Lung microvascular endothelial cell (primary cell): ENCODE results near the gene CROCC. TPM values are rescaled to one million over a fixed set of nuclear protein-coding genes. Genes with fewer than 3 reads are reported as not detected.

ENCODE experiments used
- DNase-seq, 2 donors: peaks; one replicate each; pipeline versions ENCODE4 v3.0.0 to v3.0.0-alpha.2; 2010; ENCODE audit warnings: low read depth in 2 of 2
- total RNA-seq: library from RNA; depleted of rRNA; stranded (reverse); fragments of >200 nt; gene quantifications from 2 replicates; pipeline ENCODE4 v1.2.1, GENCODE V29; 2014

Gene CROCC
- total RNA-seq, 1 donor from 2014 or later, result 18.3 TPM

- DNase-seq, result no peak
These were observed 46.2 kb downstream of the CROCC start for GRCh38 chr1:16967962-16968361.

- DNase-seq, result no peak
These were observed 46.6 kb downstream of the CROCC start for GRCh38 chr1:16968372-16968771.

- DNase-seq, result no peak
These were observed 47.4 kb downstream of the CROCC start for GRCh38 chr1:16969057-16969611.

- no peak for DNase-seq
These were observed 47.9 kb downstream of the CROCC start for GRCh38 chr1:16969651-16970050.

- DNase-seq, result no peak
These were observed 48.6 kb downstream of the CROCC start for GRCh38 chr1:16970132-16970910.

DNA sequence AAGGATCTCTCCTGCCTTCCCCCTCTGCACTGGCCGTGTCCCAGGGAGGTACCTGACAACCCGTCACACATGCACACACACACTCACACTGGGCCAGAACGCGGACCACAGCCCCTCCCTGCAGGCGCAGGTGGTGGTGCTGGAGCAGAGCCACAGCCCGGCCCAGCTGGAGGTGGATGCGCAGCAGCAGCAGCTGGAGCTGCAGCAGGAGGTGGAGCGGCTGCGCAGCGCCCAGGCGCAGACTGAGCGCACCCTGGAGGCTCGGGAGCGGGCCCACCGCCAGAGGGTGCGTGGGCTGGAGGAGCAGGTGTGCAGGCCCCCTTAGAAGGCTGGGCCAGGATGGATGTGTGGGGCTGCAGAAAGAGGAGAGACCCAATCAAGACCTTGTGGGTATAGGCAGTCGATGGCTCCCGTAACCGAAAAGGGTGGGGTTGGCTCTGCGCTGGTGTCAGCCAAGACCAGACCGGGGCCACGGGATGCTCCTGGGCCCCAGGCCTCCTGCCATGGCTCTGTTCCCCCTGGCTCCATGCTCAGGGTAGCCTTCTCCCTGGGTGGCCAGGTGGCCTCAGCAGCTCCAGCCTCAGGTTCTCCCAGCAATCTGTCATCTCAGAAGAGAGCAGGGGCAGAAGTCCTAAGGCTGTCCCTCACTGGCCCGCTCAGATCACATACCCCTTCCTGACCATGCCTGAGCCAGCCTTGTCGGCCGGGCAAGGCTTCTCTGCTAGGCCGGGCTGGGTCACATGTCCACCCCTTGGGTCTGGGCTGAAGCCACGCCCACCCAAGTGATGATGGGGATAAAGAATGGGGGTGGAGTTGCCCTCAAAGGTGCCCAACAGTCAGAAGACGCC lies 49.8 kb downstream of the CROCC start:
- peak in 1 of 2 donors; percentile 56 for DNase-seq

DNA sequence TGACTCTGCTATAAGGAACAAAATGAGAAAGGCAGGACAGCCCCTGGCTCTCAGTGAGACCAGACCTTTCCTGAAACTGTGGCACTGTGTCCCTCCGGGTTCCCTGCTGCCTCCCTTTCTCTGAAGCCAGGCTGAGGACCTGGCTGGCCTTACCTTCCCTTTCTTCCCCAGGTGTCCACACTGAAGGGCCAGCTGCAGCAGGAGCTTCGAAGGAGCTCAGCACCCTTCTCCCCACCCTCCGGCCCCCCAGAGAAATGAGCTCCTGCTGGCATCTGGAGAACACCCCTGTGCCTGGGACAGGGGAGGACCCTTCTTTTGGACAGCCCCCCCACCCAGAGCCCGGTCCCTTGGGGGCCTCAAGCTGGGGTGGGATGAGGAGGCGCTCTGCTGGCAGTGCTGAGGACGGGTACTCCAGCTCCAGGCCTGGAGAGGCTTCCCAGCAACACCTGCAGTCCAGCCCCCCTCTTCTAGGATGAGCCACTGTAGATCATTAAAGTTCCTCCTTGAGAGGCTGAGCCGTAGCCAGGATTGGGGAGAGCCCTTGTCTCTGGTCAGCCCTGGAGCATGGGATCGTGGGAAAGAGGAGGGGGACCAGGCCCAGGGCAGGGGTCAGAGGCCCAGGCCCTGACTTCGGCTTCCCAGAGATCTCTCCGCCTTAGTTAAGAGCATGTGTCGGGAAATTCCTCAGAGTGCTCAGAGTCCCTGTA lies 50.6 kb downstream of the CROCC start:
- DNase-seq, result no peak

- no peak for DNase-seq
These were observed 51.5 kb downstream of the CROCC start for GRCh38 chr1:16973215-16973614.

- DNase-seq, result no peak
These were observed 53.5 kb downstream of the CROCC start for GRCh38 chr1:16975211-16975610.

DNA sequence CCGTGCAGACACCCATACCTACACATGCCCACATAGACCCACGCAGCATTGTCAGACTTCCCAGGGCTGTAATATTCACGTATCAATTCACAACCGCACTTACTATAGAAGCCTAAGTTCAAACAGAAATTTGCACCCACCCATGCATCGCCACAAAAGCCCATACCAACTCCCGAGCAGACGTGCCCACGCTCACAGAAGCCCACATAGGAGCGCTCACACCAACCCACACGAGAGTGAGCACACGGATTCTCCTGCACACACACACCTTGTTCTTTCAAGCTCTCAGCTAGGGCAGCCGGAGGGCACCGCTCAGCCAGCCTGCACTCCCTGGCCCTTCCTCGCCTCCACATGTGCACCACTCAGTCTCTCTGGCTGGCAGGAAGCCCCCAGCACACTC lies 54.1 kb downstream of the CROCC start:
- no peak for DNase-seq

DNA sequence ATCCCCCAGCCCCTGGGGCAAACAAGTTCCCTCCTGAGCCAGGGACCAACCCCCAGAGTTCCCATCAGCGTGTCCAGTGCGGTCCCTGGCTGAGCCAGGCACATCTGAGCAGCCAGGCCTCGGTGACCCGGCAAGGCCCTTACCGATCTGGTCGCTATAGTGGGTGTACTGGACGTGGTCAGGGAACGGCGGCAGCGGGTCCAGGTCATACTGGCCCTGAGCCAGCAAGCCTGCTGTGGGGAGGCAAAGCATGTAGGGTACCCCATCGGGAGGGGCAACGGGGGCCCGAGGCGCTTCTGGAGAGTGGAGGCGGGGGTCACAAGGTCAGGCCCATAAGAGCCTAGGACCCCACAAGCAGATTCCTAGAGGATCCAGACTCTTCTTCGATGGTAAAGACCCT lies 55.2 kb downstream of the CROCC start:
- no peak for DNase-seq

DNA sequence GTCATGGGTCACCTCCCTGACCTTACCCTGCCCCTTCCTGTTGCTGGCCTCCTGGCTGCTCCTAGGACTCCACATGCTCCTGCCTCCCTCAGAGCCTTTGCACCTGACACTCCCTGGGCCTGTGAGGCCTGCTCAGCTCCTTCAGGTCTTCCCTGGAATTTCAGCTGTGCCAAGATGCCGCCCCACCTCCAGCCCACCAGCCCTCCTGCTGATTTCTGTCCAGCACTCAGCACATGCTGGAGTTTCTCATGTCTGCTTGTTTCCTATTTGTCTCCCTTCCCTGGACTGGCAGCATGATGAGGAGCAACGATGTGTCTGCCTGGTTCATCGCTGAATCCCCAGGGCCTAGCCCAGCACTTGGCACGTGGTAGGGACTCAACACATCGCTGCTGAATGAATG lies 55.6 kb downstream of the CROCC start:
- no peak for DNase-seq

DNA sequence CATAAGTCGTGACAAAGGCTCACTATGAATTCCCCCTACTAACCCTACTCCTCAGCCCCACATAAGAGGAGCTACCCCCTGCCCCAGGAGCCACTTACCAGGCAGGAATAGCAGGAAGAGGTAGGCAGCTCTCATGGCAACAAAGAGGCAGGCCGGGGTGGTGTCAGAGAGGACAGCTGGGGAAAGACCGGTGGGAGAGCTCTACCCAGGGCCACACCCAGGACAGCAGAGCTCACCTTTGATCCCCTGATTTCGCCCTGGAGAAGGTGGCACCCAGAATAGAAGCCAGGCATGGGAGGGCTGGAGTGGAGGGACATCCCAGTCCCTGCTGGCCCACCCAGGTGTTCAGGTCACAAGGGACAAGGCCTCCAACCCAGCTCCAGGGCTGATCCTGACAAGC lies 56.4 kb downstream of the CROCC start:
- DNase-seq, result no peak

DNA sequence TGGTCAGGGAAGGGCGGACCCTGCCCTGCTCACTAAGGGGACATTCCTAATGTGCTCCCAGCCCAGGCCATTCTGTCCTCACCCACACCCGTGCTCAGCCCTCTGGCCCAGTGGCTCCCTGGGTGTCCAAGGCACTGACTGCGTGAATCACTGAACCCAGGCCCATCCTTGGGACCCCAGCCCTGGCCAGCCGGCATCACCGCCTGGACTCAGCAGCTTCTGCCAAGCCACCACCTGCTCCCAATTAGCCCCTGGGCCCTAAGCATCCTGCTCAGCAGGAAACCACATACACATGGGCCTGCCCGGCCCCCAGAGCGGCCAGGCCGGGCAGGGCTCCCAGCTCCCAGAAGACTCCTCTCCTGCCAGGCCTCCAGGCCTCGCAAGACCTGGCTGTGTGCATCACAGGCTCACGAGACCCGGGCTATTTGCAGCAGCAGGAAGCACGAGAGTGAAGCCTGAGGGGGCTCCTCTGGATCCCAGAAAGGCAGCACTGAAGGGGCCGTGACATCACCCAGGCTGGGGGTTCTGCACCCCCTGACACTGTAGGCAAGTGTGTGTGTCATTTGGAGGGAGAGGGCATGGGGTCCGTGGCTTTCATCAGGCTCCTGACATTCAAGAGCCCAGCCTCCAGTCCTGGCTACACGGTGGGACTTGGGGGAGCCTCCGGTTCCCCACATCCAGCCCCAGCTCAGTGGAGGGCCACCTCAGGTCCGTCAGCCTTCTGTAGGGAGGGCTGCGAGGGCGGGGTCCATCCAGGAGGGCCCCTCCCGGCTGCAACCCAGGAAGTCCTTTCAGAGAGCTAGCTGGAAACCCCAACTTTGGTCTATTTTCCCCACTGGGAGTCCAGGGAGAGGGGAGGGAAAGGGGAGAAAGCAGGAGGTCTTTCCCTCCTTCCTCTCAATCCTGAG lies 57.1 kb downstream of the CROCC start:
- DNase-seq, result peak; percentile 41 to 90

DNA sequence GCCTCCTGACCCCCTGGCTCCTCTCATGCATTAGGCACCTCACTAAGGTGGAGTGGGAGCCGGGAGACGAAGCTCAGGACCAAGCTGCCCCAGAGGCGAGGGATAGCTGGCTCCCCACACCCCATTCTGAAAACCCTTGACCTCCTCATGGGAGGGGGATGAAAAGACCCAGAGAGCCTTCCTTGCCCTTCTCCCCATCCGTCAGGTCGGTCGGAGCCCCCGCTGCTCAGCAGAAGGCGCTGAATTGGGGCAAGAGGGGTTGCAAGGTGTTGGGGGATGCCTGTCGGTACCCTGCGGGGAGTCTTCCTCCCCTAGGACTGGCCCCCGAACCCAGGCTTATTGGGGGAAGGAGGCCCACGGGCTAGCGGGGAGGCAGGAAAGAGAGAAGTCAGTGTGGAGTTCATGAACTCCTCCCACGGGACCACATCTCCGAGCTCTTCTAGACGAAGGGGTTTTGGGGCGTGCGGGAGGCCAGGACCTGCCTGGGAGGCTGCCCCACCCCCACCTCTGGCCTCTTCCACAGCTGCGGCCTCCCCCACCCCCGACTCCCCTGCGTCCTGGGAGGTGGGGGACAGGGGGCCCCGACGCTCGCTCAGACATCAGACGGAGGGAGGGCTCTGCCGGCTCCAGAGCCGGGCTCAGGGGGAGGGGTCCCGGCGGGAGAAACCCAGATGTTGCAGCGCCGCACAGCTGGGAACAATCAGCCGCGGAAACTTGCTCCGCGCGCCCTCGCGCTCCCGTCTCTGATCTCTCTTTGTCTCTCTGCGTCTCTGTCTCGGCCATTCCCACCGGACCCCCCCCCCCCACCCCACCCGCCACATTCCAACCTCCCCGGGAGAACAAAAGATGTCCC lies 58.0 kb downstream of the CROCC start:
- peak in 1 of 2 donors; percentile 31 for DNase-seq

DNA sequence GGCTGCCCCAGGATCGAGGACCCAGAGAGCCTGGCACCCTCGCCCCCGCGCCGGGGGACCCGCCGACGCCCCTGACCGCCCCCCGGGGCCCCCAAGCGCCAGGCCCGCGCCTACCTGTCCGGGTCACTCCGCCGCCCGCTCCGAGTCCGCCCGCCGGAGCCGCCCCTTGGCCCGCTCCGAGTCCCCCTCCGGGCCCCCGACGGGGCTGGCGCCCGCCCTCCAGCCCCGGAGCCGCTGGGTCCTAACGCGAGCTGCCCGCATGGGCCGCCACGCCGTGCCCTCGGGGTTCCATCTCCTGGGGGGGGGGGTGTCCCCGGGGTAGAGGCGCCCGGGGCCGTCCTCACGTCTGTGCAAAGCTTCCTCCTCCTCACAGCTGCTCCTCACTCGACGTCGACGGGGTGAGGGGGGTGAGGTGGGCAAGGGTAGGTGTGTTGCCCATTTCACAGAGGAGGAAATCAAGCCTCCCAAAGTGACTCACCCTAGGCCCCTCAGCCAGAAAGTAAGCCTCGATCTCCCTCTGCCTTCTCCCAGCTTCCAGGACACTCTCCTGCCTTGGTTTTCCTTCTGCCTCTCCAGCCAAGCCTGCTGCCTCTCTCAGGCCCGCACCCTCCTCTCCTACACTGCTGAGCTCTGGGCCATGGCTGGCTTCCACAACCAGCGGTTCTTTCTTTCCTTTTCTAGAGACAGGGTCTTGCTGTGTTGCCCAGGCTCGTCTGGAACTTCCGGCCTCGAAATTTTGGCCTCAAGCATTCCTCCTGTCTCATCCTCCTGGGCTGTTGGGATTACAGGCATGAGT lies 58.9 kb downstream of the CROCC start, which contains the start of gene MFAP2:
Gene MFAP2, minus strand, starts transcription at position 148 of the 796 bp plus-strand sequence. CDS start 2,347 bp downstream, outside the sequence.
- DNase-seq, result peak in 1 of 2 donors; percentile 46

DNA sequence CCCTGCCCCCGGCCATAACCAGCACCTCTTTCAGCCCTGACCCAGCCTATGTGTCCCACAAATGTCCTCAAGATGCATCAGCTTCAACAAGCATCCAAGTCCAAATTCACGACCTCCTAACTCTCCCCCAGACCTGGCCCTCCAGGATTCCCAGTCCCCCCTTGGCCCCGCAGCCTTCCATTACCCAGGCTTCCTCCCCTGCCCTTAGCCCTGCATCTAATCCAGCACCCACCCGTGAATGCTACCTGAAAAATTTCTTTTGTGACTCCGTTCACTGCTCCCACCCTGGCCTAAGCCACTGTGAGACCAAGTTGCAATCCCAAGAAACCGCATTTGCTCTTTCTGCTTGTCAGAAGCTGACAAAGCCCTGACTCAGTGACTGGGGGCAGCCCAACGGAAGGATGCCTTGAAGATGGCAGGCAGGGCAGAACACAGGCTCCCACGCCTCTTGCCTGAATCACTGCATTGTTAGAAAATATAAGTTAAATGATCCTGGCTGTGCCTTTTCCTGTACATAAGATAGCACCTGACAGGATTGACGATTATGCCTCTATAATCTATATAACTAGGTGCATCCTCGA lies 59.6 kb downstream of the CROCC start:
- DNase-seq, result peak in 1 of 2 donors; percentile 79

DNA sequence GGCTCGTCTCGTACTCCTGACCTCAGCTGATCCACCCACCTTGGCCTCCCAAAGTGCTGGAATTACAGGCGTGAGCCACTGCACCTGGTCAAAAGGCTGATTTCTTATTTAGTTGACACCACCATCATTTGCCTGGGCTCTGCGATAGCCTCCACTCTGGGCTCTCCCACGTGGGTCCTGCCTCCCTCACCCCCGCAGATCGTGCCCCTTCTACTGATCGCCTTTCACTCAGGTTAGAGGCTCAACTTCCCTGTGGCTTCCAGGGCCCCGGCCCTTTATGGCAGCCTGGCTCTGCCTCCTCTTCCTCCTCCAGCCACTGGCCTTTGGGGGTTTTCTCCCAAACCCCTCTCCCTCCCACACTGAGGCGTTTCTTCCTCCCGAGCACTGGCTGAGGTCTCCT lies 61.2 kb downstream of the CROCC start:
- DNase-seq, result no peak
